WTC11 (cell line): ENCODE measurements around the gene NMT2. TPM values are rescaled to one million over a fixed set of nuclear protein-coding genes. Genes with fewer than 3 reads are reported as not detected.

Source experiments
- ATAC-seq: fragments of 200-7000 bp; cut with Tn5 transposase; 2 replicates; pipeline ENCODE4 v1.10.0; 2021; ENCODE audit warnings: mild to moderate bottlenecking, moderate library complexity
- CTCF ChIA-PET: fragments of 300-600 bp; sonication (Branson Sonifier 250); formaldehyde crosslinking; loops from one replicate; lab custom pipeline; 2021; ENCODE audit warnings: antibody characterized with exemption; lab: Charles Lee
- POLR2A ChIA-PET: fragments of 350-600 bp; sonication (Branson Sonifier 250); formaldehyde crosslinking; loops from one replicate; lab custom pipeline; 2021; ENCODE audit warnings: antibody characterized with exemption; lab: Charles Lee
- DNase-seq: peaks from one replicate; pipeline ENCODE4 v3.0.0; 2021; ENCODE audit warnings: low spot score
- H3K27ac Mint-ChIP-seq: 2 replicates; pipeline ENCODE4 v1.8.0; 2021; ENCODE audit warnings: mixed read lengths
- H3K27me3 Mint-ChIP-seq: 2 replicates; pipeline ENCODE4 v1.8.0; 2021; ENCODE audit warnings: low read depth, mild to moderate bottlenecking, moderate library complexity, mixed read lengths
- H3K36me3 Mint-ChIP-seq: 2 replicates; pipeline ENCODE4 v1.8.0; 2021; ENCODE audit warnings: mixed read lengths
- H3K4me1 Mint-ChIP-seq: 2 replicates; pipeline ENCODE4 v1.8.0; 2022; ENCODE audit warnings: mixed read lengths
- H3K4me3 Mint-ChIP-seq: 2 replicates; pipeline ENCODE4 v1.8.0; 2021; ENCODE audit warnings: mild to moderate bottlenecking, moderate library complexity, mixed read lengths
- H3K9me3 Mint-ChIP-seq: 2 replicates; pipeline ENCODE4 v1.8.0; 2021; ENCODE audit warnings: mixed read lengths
- ATF1 ChIP-seq: sonication (generic); formaldehyde crosslinking; IDR thresholded peaks from 2 replicates; pipeline ENCODE4 v1.8.1; 2023; ENCODE audit warnings: mild to moderate bottlenecking, moderate library complexity, missing genetic modification reagents
- ESRRA ChIP-seq: sonication (generic); formaldehyde crosslinking; IDR thresholded peaks from 2 replicates; pipeline ENCODE4 v1.8.1; 2022; ENCODE audit warnings: mild to moderate bottlenecking, missing genetic modification reagents, borderline replicate concordance
- FOXP1 ChIP-seq: sonication (generic); formaldehyde crosslinking; IDR thresholded peaks from 2 replicates; pipeline ENCODE4 v1.8.0; 2022; ENCODE audit warnings: missing genetic modification reagents, mild to moderate bottlenecking, moderate library complexity, borderline replicate concordance
- MXD4 ChIP-seq: fragments of 250-450 bp; sonication (Bioruptor Pico); IDR thresholded peaks from 2 replicates; pipeline ENCODE4 v1.8.0; 2021; ENCODE audit warnings: mild to moderate bottlenecking, moderate library complexity, borderline replicate concordance
- NR3C1 ChIP-seq: sonication (generic); formaldehyde crosslinking; conservative IDR thresholded peaks from 2 replicates; pipeline ENCODE4 v1.8.1; 2023; ENCODE audit warnings: low read depth, mild to moderate bottlenecking, missing genetic modification reagents
- TEAD4 ChIP-seq: sonication (generic); formaldehyde crosslinking; IDR thresholded peaks from 2 replicates; pipeline ENCODE4 v1.8.0; 2022; ENCODE audit warnings: mild to moderate bottlenecking, missing genetic modification reagents
- ZBTB21 ChIP-seq: sonication (generic); formaldehyde crosslinking; IDR thresholded peaks from 2 replicates; pipeline ENCODE4 v1.8.1; 2023; ENCODE audit warnings: mild to moderate bottlenecking, missing genetic modification reagents, borderline replicate concordance
- ZBTB43 ChIP-seq: sonication (generic); formaldehyde crosslinking; IDR thresholded peaks from 2 replicates; pipeline ENCODE4 v1.8.1; 2023; ENCODE audit warnings: mild to moderate bottlenecking, missing genetic modification reagents
- ZNF138 ChIP-seq: sonication (generic); formaldehyde crosslinking; conservative IDR thresholded peaks from 2 replicates; pipeline ENCODE4 v1.8.1; 2022; ENCODE audit warnings: mild to moderate bottlenecking, moderate library complexity, missing genetic modification reagents
- ZNF281 ChIP-seq: sonication (generic); formaldehyde crosslinking; IDR thresholded peaks from 2 replicates; pipeline ENCODE4 v1.8.0; 2023; ENCODE audit warnings: mild to moderate bottlenecking, missing genetic modification reagents
- ZSCAN18 ChIP-seq: fragments of 250-450 bp; sonication (Bioruptor Pico); IDR thresholded peaks from 2 replicates; pipeline ENCODE4 v2.1.2; 2022; ENCODE audit warnings: mild to moderate bottlenecking, moderate library complexity
- total RNA-seq: library from RNA; stranded (reverse); gene quantifications from 3 replicates; pipeline ENCODE4 v1.2.3, GENCODE V29; 2021
- TF ChIP-seq, protein P1 (sequence below): sonication (generic); formaldehyde crosslinking; IDR thresholded peaks from 2 replicates; pipeline ENCODE4 v1.8.0; 2023; ENCODE audit warnings: missing genetic modification reagents, mild to moderate bottlenecking, borderline replicate concordance
- TF ChIP-seq, protein P2 (sequence below): sonication (generic); formaldehyde crosslinking; conservative IDR thresholded peaks from 2 replicates; pipeline ENCODE4 v1.8.1; 2022; ENCODE audit warnings: mild to moderate bottlenecking, missing genetic modification reagents

The NMT2 gene
- total RNA-seq, 1 experiment from 2014 or later = 11.7 TPM

GRCh38 chr10:15150563-15150962, 17.9 kb downstream of the NMT2 start:
- TF ChIP-seq ZSCAN18 (CRISPR knock-in tag) = no peak
- no peak for TF ChIP-seq ZBTB21
- TF ChIP-seq ATF1 = no peak
- no peak for TF ChIP-seq ZBTB43
- TF ChIP-seq, protein P1, sequence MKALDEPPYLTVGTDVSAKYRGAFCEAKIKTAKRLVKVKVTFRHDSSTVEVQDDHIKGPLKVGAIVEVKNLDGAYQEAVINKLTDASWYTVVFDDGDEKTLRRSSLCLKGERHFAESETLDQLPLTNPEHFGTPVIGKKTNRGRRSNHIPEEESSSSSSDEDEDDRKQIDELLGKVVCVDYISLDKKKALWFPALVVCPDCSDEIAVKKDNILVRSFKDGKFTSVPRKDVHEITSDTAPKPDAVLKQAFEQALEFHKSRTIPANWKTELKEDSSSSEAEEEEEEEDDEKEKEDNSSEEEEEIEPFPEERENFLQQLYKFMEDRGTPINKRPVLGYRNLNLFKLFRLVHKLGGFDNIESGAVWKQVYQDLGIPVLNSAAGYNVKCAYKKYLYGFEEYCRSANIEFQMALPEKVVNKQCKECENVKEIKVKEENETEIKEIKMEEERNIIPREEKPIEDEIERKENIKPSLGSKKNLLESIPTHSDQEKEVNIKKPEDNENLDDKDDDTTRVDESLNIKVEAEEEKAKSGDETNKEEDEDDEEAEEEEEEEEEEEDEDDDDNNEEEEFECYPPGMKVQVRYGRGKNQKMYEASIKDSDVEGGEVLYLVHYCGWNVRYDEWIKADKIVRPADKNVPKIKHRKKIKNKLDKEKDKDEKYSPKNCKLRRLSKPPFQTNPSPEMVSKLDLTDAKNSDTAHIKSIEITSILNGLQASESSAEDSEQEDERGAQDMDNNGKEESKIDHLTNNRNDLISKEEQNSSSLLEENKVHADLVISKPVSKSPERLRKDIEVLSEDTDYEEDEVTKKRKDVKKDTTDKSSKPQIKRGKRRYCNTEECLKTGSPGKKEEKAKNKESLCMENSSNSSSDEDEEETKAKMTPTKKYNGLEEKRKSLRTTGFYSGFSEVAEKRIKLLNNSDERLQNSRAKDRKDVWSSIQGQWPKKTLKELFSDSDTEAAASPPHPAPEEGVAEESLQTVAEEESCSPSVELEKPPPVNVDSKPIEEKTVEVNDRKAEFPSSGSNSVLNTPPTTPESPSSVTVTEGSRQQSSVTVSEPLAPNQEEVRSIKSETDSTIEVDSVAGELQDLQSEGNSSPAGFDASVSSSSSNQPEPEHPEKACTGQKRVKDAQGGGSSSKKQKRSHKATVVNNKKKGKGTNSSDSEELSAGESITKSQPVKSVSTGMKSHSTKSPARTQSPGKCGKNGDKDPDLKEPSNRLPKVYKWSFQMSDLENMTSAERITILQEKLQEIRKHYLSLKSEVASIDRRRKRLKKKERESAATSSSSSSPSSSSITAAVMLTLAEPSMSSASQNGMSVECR (CRISPR knock-in tag) = no peak
- TF ChIP-seq, protein P2, sequence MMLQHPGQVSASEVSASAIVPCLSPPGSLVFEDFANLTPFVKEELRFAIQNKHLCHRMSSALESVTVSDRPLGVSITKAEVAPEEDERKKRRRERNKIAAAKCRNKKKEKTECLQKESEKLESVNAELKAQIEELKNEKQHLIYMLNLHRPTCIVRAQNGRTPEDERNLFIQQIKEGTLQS (CRISPR knock-in tag) = no peak
- no peak for TF ChIP-seq FOXP1 (CRISPR knock-in tag)
- no peak for TF ChIP-seq MXD4 (CRISPR knock-in tag)
- TF ChIP-seq ESRRA (CRISPR knock-in tag) = no peak
- no peak for DNase-seq
- Mint-ChIP-seq H3K27ac (no peak overlapping the region), H3K4me3 (no peak overlapping the region), H3K36me3 (peaks cover 3% of the 10 kb centered on the region; the same call in 1 of the 2 replicates), H3K27me3 (no peaks in the 10 kb centered on the region), H3K9me3 (no peaks in the 10 kb centered on the region), H3K4me1 (peaks cover 7% of the 10 kb centered on the region)
- POLR2A ChIA-PET = no interaction called here
- CTCF ChIA-PET = interaction anchor here (1.0 kb wide), 1 partner anchor 17 kb away, joined by 4 read pairs; no protein-coding TSS in a partner anchor
- ATAC-seq = no peak

DNA sequence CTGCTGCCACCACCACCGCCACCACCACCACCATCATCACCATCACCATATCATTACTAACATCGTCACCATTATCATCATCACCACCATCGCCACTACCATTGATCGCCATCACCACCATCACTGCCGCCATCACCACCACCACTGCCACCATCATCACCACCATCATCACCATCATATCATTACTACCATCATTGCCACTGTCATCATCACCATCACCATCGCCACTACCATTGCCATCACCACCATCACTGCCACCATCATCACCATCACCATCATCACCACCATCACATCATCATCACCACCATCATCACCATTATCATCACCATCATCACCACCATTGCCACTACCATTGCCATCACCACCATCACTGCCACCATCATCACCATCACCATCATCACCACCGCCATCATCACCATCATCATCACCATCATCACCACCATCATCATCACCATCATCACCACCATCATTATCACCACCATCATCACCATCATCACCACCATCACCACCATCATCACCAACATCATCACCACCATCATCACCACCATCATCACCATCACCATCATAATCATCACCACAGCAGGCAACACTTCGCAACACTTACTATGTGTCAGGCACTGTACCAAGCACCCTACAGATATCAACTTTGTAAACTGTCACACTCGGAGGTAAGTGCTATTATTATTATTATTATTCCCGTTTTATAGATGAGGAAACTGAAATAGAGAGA, 19.3 kb downstream of the NMT2 start:
- no peak overlapping the region for H3K4me3 Mint-ChIP-seq
- TF ChIP-seq NR3C1 (CRISPR knock-in tag) (no peak), ZNF138 (CRISPR knock-in tag) (no peak), TEAD4 (CRISPR knock-in tag) (no peak), ZNF281 (CRISPR knock-in tag) (no peak)
- TF ChIP-seq, all 79 proteins: peak for 0
- CTCF ChIA-PET = no interaction called here
- ATAC-seq (no peak), DNase-seq (no peak)
- POLR2A ChIA-PET = no interaction called here
- Mint-ChIP-seq H3K4me1 (peaks cover 7% of the 10 kb centered on the region), H3K27ac (no peak overlapping the region), H3K36me3 (peaks cover 3% of the 10 kb centered on the region; the same call in 1 of the 2 replicates), H3K27me3 (no peaks in the 10 kb centered on the region), H3K9me3 (no peaks in the 10 kb centered on the region)
